Measurements from ENCODE around the gene EML4. TPM values are rescaled to one million over a fixed set of nuclear protein-coding genes. Genes with fewer than 3 reads are reported as not detected.
"Not testable (repeated sequence)": the region's sequence is repeated elsewhere in the genome, so short reads cannot be mapped to it uniquely, and the experiment has no call there.

Gene EML4
- total RNA-seq, 1 donor from 2014 or later = 56.7 TPM

- H3K27me3 Mint-ChIP-seq (ENCODE audit: insufficient read depth) = no peaks in the 10 kb centered on the region
- H3K27ac Mint-ChIP-seq = peak overlapping the region; percentile 95
- peak; percentile 87 for DNase-seq (ENCODE audit: low spot score)
- intact Hi-C loops (cut with micrococcal nuclease) = loop anchor here (1.0 to 2.0 kb wide), 8 partner anchors 9 to 228 kb away; partner anchors contain the start of genes COX7A2L and EML4
- H3K36me3 Mint-ChIP-seq (ENCODE audit: low read depth) = no peaks in the 10 kb centered on the region
- no peaks in the 10 kb centered on the region for H3K9me3 Mint-ChIP-seq
- H3K4me3 Mint-ChIP-seq = peak overlapping the region; percentile 67
- H3K4me1 Mint-ChIP-seq (ENCODE audit: low read depth) = peaks cover 90% of the 10 kb centered on the region
These were observed 36.0 kb upstream of the EML4 start for GRCh38 chr2:42132966-42133641.

GRCh38 chr2:42133771-42134195 lies 35.4 kb upstream of the EML4 start:
- no peaks in the 10 kb centered on the region for H3K36me3 Mint-ChIP-seq (ENCODE audit: low read depth)
- H3K9me3 Mint-ChIP-seq = no peaks in the 10 kb centered on the region
- H3K4me1 Mint-ChIP-seq (ENCODE audit: low read depth) = peaks cover 88% of the 10 kb centered on the region
- no peaks in the 10 kb centered on the region for H3K27me3 Mint-ChIP-seq (ENCODE audit: insufficient read depth)
- peak overlapping the region; percentile 95 for H3K27ac Mint-ChIP-seq
- no peak for DNase-seq (ENCODE audit: low spot score)
- intact Hi-C loops (cut with micrococcal nuclease) = loop anchor here (1.0 to 2.0 kb wide), 8 partner anchors 9 to 228 kb away; partner anchors contain the start of genes COX7A2L and EML4
- H3K4me3 Mint-ChIP-seq = peak overlapping the region; percentile 67

GRCh38 chr2:42134401-42134932 lies 34.7 kb upstream of the EML4 start:
- peaks cover 88% of the 10 kb centered on the region for H3K4me1 Mint-ChIP-seq (ENCODE audit: low read depth)
- H3K36me3 Mint-ChIP-seq (ENCODE audit: low read depth); H3K27me3 Mint-ChIP-seq (ENCODE audit: insufficient read depth); H3K27ac Mint-ChIP-seq; H3K4me3 Mint-ChIP-seq; intact Hi-C loops (cut with micrococcal nuclease); H3K9me3 Mint-ChIP-seq; DNase-seq (ENCODE audit: low spot score): not testable (repeated sequence)

- intact Hi-C loops (cut with micrococcal nuclease) = no loop called here
- peak overlapping the region; percentile 50 for H3K4me3 Mint-ChIP-seq
These were observed 33.5 kb upstream of the EML4 start for GRCh38 chr2:42135381-42136312.

GRCh38 chr2:42136782-42137124 lies 32.4 kb upstream of the EML4 start:
- no peak overlapping the region for H3K27ac Mint-ChIP-seq
- no peak for DNase-seq (ENCODE audit: low spot score)
- intact Hi-C loops (cut with micrococcal nuclease) = no loop called here

More at GRCh38 chr2:42135381-42136312, 33.5 kb upstream of the EML4 start:
- Mint-ChIP-seq H3K27ac (peak overlapping the region; percentile 9), H3K4me1 (ENCODE audit: low read depth) (peaks cover 81% of the 10 kb centered on the region), H3K9me3 (no peaks in the 10 kb centered on the region), H3K36me3 (ENCODE audit: low read depth) (no peaks in the 10 kb centered on the region), H3K27me3 (ENCODE audit: insufficient read depth) (no peaks in the 10 kb centered on the region)
- no peak for DNase-seq (ENCODE audit: low spot score)

GRCh38 chr2:42137125-42137841 lies 31.9 kb upstream of the EML4 start:
- no peak for DNase-seq (ENCODE audit: low spot score)
- no peak overlapping the region for H3K27ac Mint-ChIP-seq
- H3K4me3 Mint-ChIP-seq = no peak overlapping the region
- intact Hi-C loops (cut with micrococcal nuclease) = no loop called here
- H3K4me1 Mint-ChIP-seq (ENCODE audit: low read depth) = peaks cover 83% of the 10 kb centered on the region
- no peaks in the 10 kb centered on the region for H3K27me3 Mint-ChIP-seq (ENCODE audit: insufficient read depth)
- no peaks in the 10 kb centered on the region for H3K9me3 Mint-ChIP-seq
- H3K36me3 Mint-ChIP-seq (ENCODE audit: low read depth) = no peaks in the 10 kb centered on the region

More at GRCh38 chr2:42136782-42137124, 32.4 kb upstream of the EML4 start:
- H3K4me3 Mint-ChIP-seq = no peak overlapping the region
- H3K9me3 Mint-ChIP-seq = no peaks in the 10 kb centered on the region
- H3K36me3 Mint-ChIP-seq (ENCODE audit: low read depth) = no peaks in the 10 kb centered on the region
- H3K4me1 Mint-ChIP-seq (ENCODE audit: low read depth) = peaks cover 83% of the 10 kb centered on the region
- H3K27me3 Mint-ChIP-seq (ENCODE audit: insufficient read depth) = no peaks in the 10 kb centered on the region

- Mint-ChIP-seq H3K4me1 (ENCODE audit: low read depth) (peaks cover 83% of the 10 kb centered on the region), H3K9me3 (no peaks in the 10 kb centered on the region), H3K27ac (no peak overlapping the region), H3K36me3 (ENCODE audit: low read depth) (no peaks in the 10 kb centered on the region), H3K4me3 (no peak overlapping the region), H3K27me3 (ENCODE audit: insufficient read depth) (no peaks in the 10 kb centered on the region)
- intact Hi-C loops (cut with micrococcal nuclease) = no loop called here
- DNase-seq (ENCODE audit: low spot score) = no peak
These were observed 30.8 kb upstream of the EML4 start for GRCh38 chr2:42138163-42139015.

- Mint-ChIP-seq H3K27me3 (ENCODE audit: insufficient read depth) (no peaks in the 10 kb centered on the region), H3K4me1 (ENCODE audit: low read depth) (peaks cover 83% of the 10 kb centered on the region), H3K9me3 (no peaks in the 10 kb centered on the region), H3K36me3 (ENCODE audit: low read depth) (no peaks in the 10 kb centered on the region), H3K4me3 (no peak overlapping the region), H3K27ac (no peak overlapping the region)
- intact Hi-C loops (cut with micrococcal nuclease) = no loop called here
- no peak for DNase-seq (ENCODE audit: low spot score)
These were observed 30.1 kb upstream of the EML4 start for GRCh38 chr2:42139101-42139500.

- Mint-ChIP-seq H3K4me3 (no peak overlapping the region), H3K4me1 (ENCODE audit: low read depth) (peaks cover 77% of the 10 kb centered on the region), H3K27ac (no peak overlapping the region), H3K27me3 (ENCODE audit: insufficient read depth) (no peaks in the 10 kb centered on the region), H3K36me3 (ENCODE audit: low read depth) (no peaks in the 10 kb centered on the region), H3K9me3 (no peaks in the 10 kb centered on the region)
- no peak for DNase-seq (ENCODE audit: low spot score)
- intact Hi-C loops (cut with micrococcal nuclease) = no loop called here
These were observed 28.7 kb upstream of the EML4 start for GRCh38 chr2:42140496-42140895.

GRCh38 chr2:42141687-42142546 lies 27.2 kb upstream of the EML4 start:
- Mint-ChIP-seq H3K27ac (no peak overlapping the region), H3K9me3 (no peaks in the 10 kb centered on the region), H3K36me3 (ENCODE audit: low read depth) (no peaks in the 10 kb centered on the region), H3K27me3 (ENCODE audit: insufficient read depth) (no peaks in the 10 kb centered on the region), H3K4me1 (ENCODE audit: low read depth) (peaks cover 63% of the 10 kb centered on the region), H3K4me3 (peak overlapping the region; percentile 49)
- intact Hi-C loops (cut with micrococcal nuclease) = loop anchor here (1.0 kb wide), 1 partner anchor 9 kb away; no protein-coding TSS in a partner anchor
- DNase-seq (ENCODE audit: low spot score) = no peak

GRCh38 chr2:42142547-42143184 lies 26.5 kb upstream of the EML4 start:
- H3K9me3 Mint-ChIP-seq = no peaks in the 10 kb centered on the region

More at GRCh38 chr2:42142547-42143184, 26.5 kb upstream of the EML4 start:
- no peak for DNase-seq (ENCODE audit: low spot score)
- Mint-ChIP-seq H3K4me3 (no peak overlapping the region), H3K4me1 (ENCODE audit: low read depth) (peaks cover 55% of the 10 kb centered on the region), H3K27me3 (ENCODE audit: insufficient read depth) (no peaks in the 10 kb centered on the region), H3K36me3 (ENCODE audit: low read depth) (no peaks in the 10 kb centered on the region), H3K27ac (no peak overlapping the region)
- intact Hi-C loops (cut with micrococcal nuclease) = loop anchor here (1.0 kb wide), 1 partner anchor 9 kb away; no protein-coding TSS in a partner anchor
